ENCODE data around the gene ZBTB4. TPM values are rescaled to one million over a fixed set of nuclear protein-coding genes. Genes with fewer than 3 reads are reported as not detected.

ZBTB4 gene
- 8.1 and 15.0 TPM in 2 replicates for total RNA-seq (2011; cell fraction: chromatin; rRNA removed; ENCODE audit: low replicate concordance)
- 9.2 and 9.7 TPM in 2 replicates for total RNA-seq (2011; cell fraction: nucleolus; rRNA removed)
- total RNA-seq (2011; cell fraction: nucleoplasm; rRNA removed): 10.6 and 12.8 TPM in 2 replicates
- total RNA-seq (2014; rRNA removed) (3.3 and 5.0 TPM in 2 replicates), total RNA-seq (2014; rRNA removed; fragmentation: Illumina TruSeq; extraction: Trizol) (2.5 and 2.7 TPM in 2 replicates), total RNA-seq (2015; rRNA removed; fragmentation: Illumina TruSeq; extraction: Trizol) (4.0 and 4.2 TPM in 2 replicates), total RNA-seq (2021) (6.7 and 6.9 TPM in 2 replicates), polyA plus RNA-seq (2011; rRNA removed) (2.5 and 2.7 TPM in 2 replicates), polyA plus RNA-seq (2014; fragmentation: Illumina TruSeq; extraction: Trizol) (4.5 and 4.9 TPM in 2 replicates), polyA plus RNA-seq (2014; fragmentation: Nextera tagmentation; extraction: Ambion mirVana) (1 to 10 TPM in 1 of 2 experiments, under 1 TPM in 1; 0.92 to 1.1 TPM), polyA plus RNA-seq (2014; rRNA removed) (4.0 and 4.7 TPM in 2 replicates), polyA minus RNA-seq (2011; rRNA and poly(A)+ RNA removed) (3.3 and 3.5 TPM in 2 replicates), Bru-seq, nascent RNA (percentile 63 among the genes with signal in this experiment), BruChase-seq, experiment 1, labeled RNA remaining after a 2-hour chase (percentile 66 among the genes with signal in this experiment), BruChase-seq, experiment 2, labeled RNA remaining after a 6-hour chase (percentile 69 among the genes with signal in this experiment)
- 2.8 TPM in 2 replicates for polyA plus RNA-seq (2011; cell fraction: cytosol; rRNA removed)
- polyA plus RNA-seq (2011; cell fraction: nucleus; rRNA removed): 9.9 and 13.7 TPM in 2 replicates
- polyA plus RNA-seq (2012): 3.8 and 4.1 TPM in 2 replicates
- 2.0 and 2.7 TPM in 2 replicates for polyA minus RNA-seq (2011; cell fraction: cytosol; rRNA and poly(A)+ RNA removed)
- 4.6 and 6.0 TPM in 2 replicates for polyA minus RNA-seq (2011; cell fraction: nucleus; rRNA and poly(A)+ RNA removed)
- long read RNA-seq, experiment 1, partial matches to known transcripts: 0 of 9 reads
- long read RNA-seq, experiment 1, other reads (novel, unspliced or antisense): 9 of 9 reads
- long read RNA-seq, experiment 2, partial matches to known transcripts: 0 of 4 reads
- long read RNA-seq, experiment 2, other reads (novel, unspliced or antisense): 4 of 4 reads
- long read RNA-seq, experiment 3, partial matches to known transcripts: 0 of 1 reads
- long read RNA-seq, experiment 3, other reads (novel, unspliced or antisense): 1 of 1 reads

GRCh38 chr17:7479213-7480088 is at the start of gene ZBTB4:
Gene ZBTB4, minus strand, starts transcription at chr17:7479631. Its CDS starts 12,830 bp downstream, at chr17:7466801.
- H3K4me3 ChIP-seq: peak within 1 kb of the TSS; percentile 70
- H4K20me1 ChIP-seq (replicated peaks; ENCODE audit: control insufficient read depth, insufficient read depth, low read length): 0 out of 2 replicates have a peak, but pooled peaks cover 13% of the 10 kb centered on the region
- peak within 1 kb of the TSS; percentile 82 to 94 for H3K9ac ChIP-seq (ENCODE audit: insufficient read depth in 1 of 2, low read depth in 2 of 2, low read length in 2 of 2)
- H2AFZ ChIP-seq (ENCODE audit: low read depth, low read length): peak within 1 kb of the TSS; percentile 51
- no peaks in the 10 kb centered on the region for H3K27me3 ChIP-seq (ENCODE audit: control insufficient read depth in 2 of 2, insufficient read depth in 2 of 2, low read length in 2 of 2)
- H3K4me2 ChIP-seq (ENCODE audit: insufficient read depth, low read length): peak within 1 kb of the TSS; percentile 93
- 1% methylated on average over 18 of the region's 92 CpGs for WGBS (ENCODE audit: insufficient coverage, low coverage, missing lambda C conversion rate)
- intact Hi-C loops (cut with micrococcal nuclease) (loop anchor here (5.0 kb wide), 3 partner anchors 42 to 127 kb away; partner anchors contain the start of genes FGF11, KCTD11, TMEM102 and TMEM256), in situ Hi-C loops (cut with MboI) (no loop called here)
- POLR2A ChIA-PET: interaction anchor here (0.5 to 1.3 kb wide), 10 partner anchors 9 to 127 kb away, joined by 3 to 7 read pairs (median 4); partner anchors contain the start of gene TMEM256
- no TSS peak for BruUV-seq (replicated peaks)
- peaks cover 60% of the 10 kb centered on the region for H3K79me2 ChIP-seq (ENCODE audit: control insufficient read depth, insufficient read depth, low read length)
- no peaks in the 10 kb centered on the region for H3K9me3 ChIP-seq (replicated peaks; ENCODE audit: control insufficient read depth, insufficient read depth, low read depth, low read length)
- H3K9me1 ChIP-seq (ENCODE audit: control insufficient read depth, insufficient read depth, low read length): no peaks in the 10 kb centered on the region
- no peak for FAIRE-seq
- peak; percentile 64 to 76 (median 67) for DNase-seq (ENCODE audit: extremely low read depth in 1 of 4, low spot score in 3 of 4)
- peak; percentile 18 for ATAC-seq
- CTCF ChIA-PET (ENCODE audit: low intra/inter-chr PET ratio): interaction anchor here (1.0 kb wide), 1 partner anchor 127 kb away, joined by 4 read pairs; no protein-coding TSS in a partner anchor
- H3K36me3 ChIP-seq (ENCODE audit: control insufficient read depth, insufficient read depth, low read length): no peaks in the 10 kb centered on the region; the same call in 1 of the 3 replicates
- H3K27ac ChIP-seq (ENCODE audit: extremely low read depth, low read depth, low read length): peak within 1 kb of the TSS; percentile 92
- peaks cover 39 to 69% of the 10 kb centered on the region in 2 experiments for H3K4me1 ChIP-seq (replicated peaks in 1 of 2; ENCODE audit: control insufficient read depth in 2 of 2, insufficient read depth in 2 of 2, low read length in 2 of 2)
- TF ChIP-seq COPS2 (conservative IDR thresholded peaks at IDR 0.05) (no peak), SIN3B (IDR thresholded peaks at IDR 0.05; ENCODE audit: low read depth) (no peak), POLR2A (conservative IDR thresholded peaks at IDR 0.05) (peak; percentile 56; the same call in 1 of the 2 replicates), ZNF785 (CRISPR knock-in tag; IDR thresholded peaks at IDR 0.05) (no peak), ZNF408 (CRISPR knock-in tag; IDR thresholded peaks at IDR 0.05; ENCODE audit: low read depth) (no peak), TEAD2 (tag; IDR thresholded peaks at IDR 0.05) (no peak), RBFOX2 (IDR thresholded peaks at IDR 0.05; ENCODE audit: low read depth, low read length) (peak; percentile 68), ZNF696 (CRISPR knock-in tag; conservative IDR thresholded peaks at IDR 0.05) (no peak), L3MBTL2 (IDR thresholded peaks at IDR 0.05) (0 out of 2 replicates have a peak, but pooled peaks have one; percentile 40), FOXA1 (IDR thresholded peaks at IDR 0.05; ENCODE audit: borderline replicate concordance) (no peak), SMAD3 (CRISPR knock-in tag; conservative IDR thresholded peaks at IDR 0.05) (no peak), GABPB1 (CRISPR knock-in tag; IDR thresholded peaks at IDR 0.05) (peak; percentile 55; the same call in 1 of the 2 replicates), IRF2 (CRISPR knock-in tag; IDR thresholded peaks at IDR 0.05) (no peak), ZNF76 (CRISPR knock-in tag; IDR thresholded peaks at IDR 0.05; ENCODE audit: borderline replicate concordance) (no peak), PHF8 (IDR thresholded peaks at IDR 0.05; ENCODE audit: borderline replicate concordance, low read length) (peak; percentile 53; the same call in 1 of the 2 replicates), PKNOX1 (IDR thresholded peaks at IDR 0.05) (no peak), XRCC3 (IDR thresholded peaks at IDR 0.05) (no peak), NRF1 (conservative IDR thresholded peaks at IDR 0.05 in 1 of 2, IDR thresholded peaks at IDR 0.05 in 1 of 2) (peak; percentile 59 to 70)
